ENCODE results near the gene MYOCOS. TPM values are rescaled to one million over a fixed set of nuclear protein-coding genes. Genes with fewer than 3 reads are reported as not detected.

Gene MYOCOS
- total RNA-seq, 4 donors from 2014 or later, result not detected

DNA sequence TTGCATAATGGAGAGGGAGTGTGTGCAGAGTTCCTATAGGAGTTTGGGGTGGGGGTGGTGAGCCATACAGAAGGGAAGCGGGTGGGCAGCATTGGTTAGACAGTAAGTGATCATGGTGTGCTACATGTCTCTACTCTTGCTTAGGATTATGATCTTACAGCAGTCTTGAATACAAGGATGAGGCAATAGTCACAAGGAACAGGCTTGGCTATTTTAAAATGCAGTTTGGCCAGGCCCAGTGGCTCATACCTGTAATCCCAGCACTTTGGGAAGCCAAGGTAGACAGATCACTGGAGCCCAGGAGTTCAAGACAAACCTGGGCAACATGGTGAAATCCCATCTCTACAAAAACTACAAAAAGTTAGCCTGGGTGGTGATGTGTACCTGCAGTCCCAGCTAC lies 18.2 kb downstream of the MYOCOS start:
- Histone ChIP-seq H3K36me3 (no peaks in the 10 kb centered on the region), H3K9me3 (no peaks in the 10 kb centered on the region), H3K27me3 (no peaks in the 10 kb centered on the region), H3K4me1 (peaks cover 0 to 5% (median 0%) of the 10 kb centered on the region in 4 donors), H3K4me3 (no peak overlapping the region), H3K27ac (no peak overlapping the region)
- DNase-seq, result no peak
- TF ChIP-seq CTCF (IDR thresholded peaks at IDR 0.05), result no peak
- TF ChIP-seq POLR2A (IDR thresholded peaks at IDR 0.05), result no peak

DNA sequence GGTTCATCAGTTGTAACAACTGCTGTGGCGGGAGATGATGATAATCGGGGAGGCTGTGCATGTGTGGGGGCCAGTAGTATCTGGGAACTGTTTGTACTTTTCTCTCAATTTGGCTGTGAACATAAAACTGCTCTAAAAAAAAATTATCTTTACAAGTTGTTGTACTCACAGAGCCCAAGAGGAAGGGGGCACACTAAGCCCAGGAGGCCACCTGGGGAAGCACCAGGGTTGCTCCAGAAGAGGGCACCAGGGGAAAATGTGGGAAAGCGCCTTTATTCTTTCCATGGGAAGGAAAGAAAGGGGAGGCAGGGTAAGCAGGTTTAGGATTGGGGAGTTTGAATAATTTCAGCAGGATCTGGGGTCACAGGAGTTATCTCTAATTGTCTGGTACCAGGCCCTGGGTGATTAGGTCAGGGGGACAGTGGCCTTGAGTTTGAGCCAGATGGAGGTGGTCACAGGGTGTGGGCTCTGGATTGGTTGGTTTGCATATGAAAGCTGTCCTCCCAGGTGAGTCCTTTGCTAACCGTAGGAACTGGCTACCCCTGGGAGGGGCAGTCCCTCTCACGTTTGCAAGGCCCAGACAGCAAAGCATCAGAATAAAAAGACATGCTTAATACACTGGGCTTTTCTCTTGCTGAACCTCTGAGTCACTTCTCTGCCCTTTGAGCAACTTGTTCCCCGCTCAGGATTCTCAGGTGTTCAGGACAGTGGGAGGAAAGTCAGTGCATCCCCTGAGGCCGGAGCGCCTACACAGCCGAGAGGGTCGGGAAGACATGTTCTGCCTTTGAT lies 19.2 kb downstream of the MYOCOS start:
- no peaks in the 10 kb centered on the region for H3K27me3 ChIP-seq
- DNase-seq, result no peak
- no peak overlapping the region for H3K27ac ChIP-seq
- H3K4me3 ChIP-seq, result no peak overlapping the region
- H3K36me3 ChIP-seq, result no peaks in the 10 kb centered on the region
- peaks cover 0 to 13% (median 0%) of the 10 kb centered on the region in 4 donors for H3K4me1 ChIP-seq
- H3K9me3 ChIP-seq, result no peaks in the 10 kb centered on the region
- TF ChIP-seq CTCF (IDR thresholded peaks at IDR 0.05) (no peak), POLR2A (IDR thresholded peaks at IDR 0.05) (no peak)

GRCh38 chr1:171642197-171642596 lies 20.2 kb downstream of the MYOCOS start:
- TF ChIP-seq POLR2A (IDR thresholded peaks at IDR 0.05) (no peak), CTCF (IDR thresholded peaks at IDR 0.05) (no peak)
- Histone ChIP-seq H3K36me3 (no peaks in the 10 kb centered on the region), H3K4me1 (peaks cover 0 to 13% (median 0%) of the 10 kb centered on the region in 4 donors), H3K27ac (no peak overlapping the region), H3K27me3 (no peaks in the 10 kb centered on the region), H3K4me3 (no peak overlapping the region), H3K9me3 (no peaks in the 10 kb centered on the region)
- DNase-seq, result no peak

- Histone ChIP-seq H3K4me1 (peaks cover 0 to 13% (median 0%) of the 10 kb centered on the region in 4 donors), H3K27me3 (no peaks in the 10 kb centered on the region), H3K4me3 (no peak overlapping the region), H3K9me3 (no peaks in the 10 kb centered on the region), H3K27ac (no peak overlapping the region), H3K36me3 (no peaks in the 10 kb centered on the region)
- DNase-seq, result no peak
- TF ChIP-seq POLR2A (IDR thresholded peaks at IDR 0.05) (no peak), CTCF (IDR thresholded peaks at IDR 0.05) (no peak)
These were observed 21.1 kb downstream of the MYOCOS start for GRCh38 chr1:171643156-171643555.

- Histone ChIP-seq H3K27me3 (no peaks in the 10 kb centered on the region), H3K36me3 (no peaks in the 10 kb centered on the region), H3K27ac (peak overlapping the region in 2 of 4 donors; percentile 20 to 40), H3K9me3 (no peaks in the 10 kb centered on the region), H3K4me3 (no peak overlapping the region), H3K4me1 (peaks cover 0 to 13% (median 0%) of the 10 kb centered on the region in 4 donors)
- peak; percentile 38 to 89 (median 63) for DNase-seq
- TF ChIP-seq POLR2A (IDR thresholded peaks at IDR 0.05) (no peak), CTCF (IDR thresholded peaks at IDR 0.05) (peak in 5 of 6 experiments; percentile 15 to 83 (median 64))
These were observed 22.9 kb downstream of the MYOCOS start for GRCh38 chr1:171644805-171645483.
